HL-60 (cell line): ENCODE results near the gene TALDO1.
A peak's percentile ranks its signal among the peaks of the same experiment; 100 is the strongest.

ENCODE experiments used
- CTCF ChIP-seq: IDR thresholded peaks from one replicate; pipeline ENCODE4 v1.5.1; 2011; ENCODE audit warnings: low read length, control low read depth, inconsistent platforms; ENCODE audit not compliant: insufficient read depth
- POLR2AphosphoS5 ChIP-seq: IDR thresholded peaks from 2 replicates; pipeline ENCODE4 v1.6.1; 2012; ENCODE audit warnings: low read depth

GRCh38 chr11:746289-747157, 741 bp upstream of the TALDO1 start:
- TF ChIP-seq POLR2AphosphoS5 (0 out of 2 replicates have a peak, but pooled peaks have one; percentile 11), CTCF (no peak)
